Colonic mucosa (tissue), 4 donors: ENCODE data around the gene FAHD2B. TPM values are rescaled to one million over a fixed set of nuclear protein-coding genes. Genes with fewer than 3 reads are reported as not detected.
"Not testable (repeated sequence)": the region's sequence is repeated elsewhere in the genome, so short reads cannot be mapped to it uniquely, and the experiment has no call there.

Experiments used
- DNase-seq: peaks from one replicate; pipeline ENCODE4 v3.0.0-alpha.2; 2020
- H3K27ac ChIP-seq: fragments of 200-600 bp; one replicate; pipeline ENCODE4 v1.8.0; 2021
- H3K27me3 ChIP-seq: fragments of 200-600 bp; one replicate; pipeline ENCODE4 v1.8.0; 2021
- H3K36me3 ChIP-seq: fragments of 200-600 bp; one replicate; pipeline ENCODE4 v1.8.0; 2021
- H3K4me1 ChIP-seq: fragments of 200-600 bp; one replicate; pipeline ENCODE4 v1.8.0; 2021; ENCODE audit warnings: mild to moderate bottlenecking
- H3K4me3 ChIP-seq: fragments of 200-600 bp; one replicate; pipeline ENCODE4 v1.8.0; 2021
- H3K9ac ChIP-seq, 2 donors: one replicate each; pipeline ENCODE4 v1.7.0; 2013; ENCODE audit warnings: control low read depth in 2 of 2, low read depth in 2 of 2, low read length in 2 of 2
- H3K9me3 ChIP-seq: fragments of 200-600 bp; one replicate; pipeline ENCODE4 v1.8.0; 2021
- CTCF ChIP-seq: fragments of 200-600 bp; IDR thresholded peaks from one replicate; pipeline ENCODE4 v1.8.0; 2022; ENCODE audit warnings: antibody characterized with exemption, mild to moderate bottlenecking
- intact Hi-C: fragments of 100-400 bp; cut with DNase I; formaldehyde crosslinking; loops from one replicate; pipeline ENCODE4 v1.14.1; 2022
- total RNA-seq, 2 donors: library from RNA; stranded (reverse); fragmentation: NEBNext Ultra II Directional in 1 of 2; extraction: Animal tissue kit (Norgen Biotek cat#: 25700) in 1 of 2; gene quantifications; one replicate each; pipeline ENCODE4 v1.2.1, GENCODE V29; 2021
- donor health status: healthy.
- donor health status: DM: no; HTN: no; CAD: no.
- donor health status: DM: no; HTN: no; CAD: no.

The FAHD2B gene
- total RNA-seq, result 1 to 10 TPM; 5.0 to 6.2 TPM

GRCh38 chr2:97094772-97095611 lies at the start of gene FAHD2B:
FAHD2B (minus strand) TSS chr2:97094882; CDS start chr2:97091706, 3,176 bp downstream.
- intact Hi-C loops, H3K4me1 ChIP-seq, H3K9me3 ChIP-seq, H3K27ac ChIP-seq, H3K27me3 ChIP-seq, H3K36me3 ChIP-seq: not testable (repeated sequence)
- Histone ChIP-seq H3K9ac (peak within 1 kb of the TSS in 1 of 2 donors; percentile 43), H3K4me3 (peak within 1 kb of the TSS; percentile 27)
- DNase-seq, result peak; percentile 87

- H3K4me1 ChIP-seq, H3K36me3 ChIP-seq, H3K9ac ChIP-seq, intact Hi-C loops, H3K27me3 ChIP-seq, H3K4me3 ChIP-seq, DNase-seq, H3K27ac ChIP-seq, H3K9me3 ChIP-seq: not testable (repeated sequence)
Observed at GRCh38 chr2:97144016-97144415, 49.3 kb upstream of the FAHD2B start.

GRCh38 chr2:97129090-97129489 lies 34.4 kb upstream of the FAHD2B start:
- H3K27me3 ChIP-seq, H3K9me3 ChIP-seq, H3K36me3 ChIP-seq, H3K27ac ChIP-seq, H3K4me1 ChIP-seq, intact Hi-C loops, H3K4me3 ChIP-seq, DNase-seq, H3K9ac ChIP-seq: not testable (repeated sequence)

- H3K4me1 ChIP-seq, H3K9me3 ChIP-seq, H3K36me3 ChIP-seq, intact Hi-C loops, H3K27me3 ChIP-seq: not testable (repeated sequence)
- H3K4me3 ChIP-seq, result peak overlapping the region; percentile 61
- peak overlapping the region; percentile 55 to 73 for H3K9ac ChIP-seq
- H3K27ac ChIP-seq, result peak overlapping the region; percentile 96
- DNase-seq, result peak; percentile 41
Observed at GRCh38 chr2:97113882-97114255, 19.2 kb upstream of the FAHD2B start.

- H3K9me3 ChIP-seq, H3K27me3 ChIP-seq, intact Hi-C loops, H3K36me3 ChIP-seq, H3K4me1 ChIP-seq: not testable (repeated sequence)
- Histone ChIP-seq H3K9ac (peak within 1 kb of the TSS; percentile 68 to 76), H3K27ac (peak within 1 kb of the TSS; percentile 96), H3K4me3 (peak within 1 kb of the TSS; percentile 61)
- peak; percentile 38 for TF ChIP-seq CTCF
- DNase-seq, result peak; percentile 75
Observed at GRCh38 chr2:97113050-97113881, 18.6 kb upstream of the FAHD2B start, which contains the start of gene ANKRD36. ANKRD36 (plus strand) TSS chr2:97113153; CDS start chr2:97113740, 587 bp downstream.

GRCh38 chr2:97112320-97113049 lies 17.8 kb upstream of the FAHD2B start:
- H3K36me3 ChIP-seq, H3K9me3 ChIP-seq, H3K27me3 ChIP-seq, H3K4me1 ChIP-seq, intact Hi-C loops: not testable (repeated sequence)
- Histone ChIP-seq H3K9ac (peak overlapping the region; percentile 68 to 76), H3K27ac (peak overlapping the region; percentile 96), H3K4me3 (peak overlapping the region; percentile 61)
- peak; percentile 85 for DNase-seq
- peak; percentile 90 for TF ChIP-seq CTCF

- H3K36me3 ChIP-seq, H3K4me1 ChIP-seq, H3K9ac ChIP-seq, DNase-seq, H3K9me3 ChIP-seq, H3K27ac ChIP-seq, intact Hi-C loops, H3K27me3 ChIP-seq, H3K4me3 ChIP-seq: not testable (repeated sequence)
Observed at GRCh38 chr2:97111246-97111645, 16.6 kb upstream of the FAHD2B start.

- intact Hi-C loops, H3K27me3 ChIP-seq, H3K27ac ChIP-seq: not testable (repeated sequence)
Observed at GRCh38 chr2:97106878-97107277, 12.2 kb upstream of the FAHD2B start.

GRCh38 chr2:97098786-97099372 lies 4.2 kb upstream of the FAHD2B start:
- H3K27ac ChIP-seq, H3K36me3 ChIP-seq, intact Hi-C loops, H3K9ac ChIP-seq, H3K9me3 ChIP-seq, H3K4me3 ChIP-seq, H3K4me1 ChIP-seq, DNase-seq, H3K27me3 ChIP-seq: not testable (repeated sequence)

More at GRCh38 chr2:97106878-97107277, 12.2 kb upstream of the FAHD2B start:
- not testable (repeated sequence) for H3K9ac ChIP-seq, H3K4me3 ChIP-seq, H3K4me1 ChIP-seq, H3K36me3 ChIP-seq, H3K9me3 ChIP-seq, DNase-seq
